SK-N-SH treated with all-trans-retinoic acid at 6 μM for 48 hours (cell line): Measurements from ENCODE around the gene BMPR1B.

ENCODE experiments used
- ARNTL ChIP-seq: fragments of 450-650 bp; formaldehyde crosslinking; IDR thresholded peaks from 2 replicates; pipeline ENCODE4 v1.5.0; 2020; ENCODE audit warnings: low read depth, mild to moderate bottlenecking, moderate library complexity, borderline replicate concordance
- BACH2 ChIP-seq: fragments of 250-450 bp; sonication (Bioruptor Pico); IDR thresholded peaks from 2 replicates; pipeline ENCODE4 v1.9.0; 2021; ENCODE audit warnings: mild to moderate bottlenecking, borderline replicate concordance
- CREB5 ChIP-seq: fragments of 250-450 bp; sonication (Bioruptor Pico); IDR thresholded peaks from 2 replicates; pipeline ENCODE4 v1.5.1; 2020; ENCODE audit warnings: low read depth, mild to moderate bottlenecking, moderate library complexity
- ESRRG ChIP-seq: fragments of 250-450 bp; sonication (Bioruptor Pico); IDR thresholded peaks from 2 replicates; pipeline ENCODE4 v1.6.1; 2021; ENCODE audit warnings: mild to moderate bottlenecking
- PATZ1 ChIP-seq: fragments of 250-450 bp; sonication (Bioruptor Pico); IDR thresholded peaks from 2 replicates; pipeline ENCODE4 v1.8.0; 2020; ENCODE audit warnings: mild to moderate bottlenecking, moderate library complexity, borderline replicate concordance
- PPARA ChIP-seq: fragments of 250-450 bp; sonication (Bioruptor Pico); IDR thresholded peaks from 2 replicates; pipeline ENCODE4 v1.5.0; 2020; ENCODE audit warnings: mild to moderate bottlenecking, borderline replicate concordance
- RARB ChIP-seq: fragments of 250-450 bp; sonication (Bioruptor Pico); IDR thresholded peaks from 2 replicates; pipeline ENCODE4 v1.8.0; 2021; ENCODE audit warnings: mild to moderate bottlenecking, moderate library complexity
- TCF4 ChIP-seq: fragments of 250-450 bp; sonication (Bioruptor Pico); IDR thresholded peaks from 2 replicates; pipeline ENCODE4 v1.8.0; 2021; ENCODE audit warnings: mild to moderate bottlenecking, moderate library complexity, borderline replicate concordance
- ZFP3 ChIP-seq: fragments of 250-450 bp; sonication (Bioruptor Pico); IDR thresholded peaks from 2 replicates; pipeline ENCODE4 v1.5.0; 2020; ENCODE audit warnings: mild to moderate bottlenecking, moderate library complexity
- ZFP30 ChIP-seq: fragments of 450-650 bp; formaldehyde crosslinking; IDR thresholded peaks from 2 replicates; pipeline ENCODE4 v1.5.0; 2022; ENCODE audit warnings: mild to moderate bottlenecking, moderate library complexity
- ZNF70 ChIP-seq: fragments of 450-650 bp; formaldehyde crosslinking; IDR thresholded peaks from 2 replicates; pipeline ENCODE4 v1.5.0; 2020; ENCODE audit warnings: mild to moderate bottlenecking, moderate library complexity
- TF ChIP-seq, protein P1 (sequence below): fragments of 250-450 bp; sonication (Bioruptor Pico); IDR thresholded peaks from 2 replicates; pipeline ENCODE4 v1.5.1; 2021; ENCODE audit warnings: mild to moderate bottlenecking, moderate library complexity
- TF ChIP-seq, protein P2 (sequence below): fragments of 250-450 bp; sonication (Bioruptor Pico); IDR thresholded peaks from 2 replicates; pipeline ENCODE4 v1.5.0; 2020; ENCODE audit warnings: mild to moderate bottlenecking, moderate library complexity
- TF ChIP-seq, protein P3 (sequence below): fragments of 250-450 bp; sonication (Bioruptor Pico); IDR thresholded peaks from 2 replicates; pipeline ENCODE4 v1.8.0; 2021; ENCODE audit warnings: low read depth, mild to moderate bottlenecking, moderate library complexity, borderline replicate concordance

- no peak for TF ChIP-seq ZFP30 (CRISPR knock-in tag)
- TF ChIP-seq TCF4 (CRISPR knock-in tag) = no peak
- TF ChIP-seq, protein P1, sequence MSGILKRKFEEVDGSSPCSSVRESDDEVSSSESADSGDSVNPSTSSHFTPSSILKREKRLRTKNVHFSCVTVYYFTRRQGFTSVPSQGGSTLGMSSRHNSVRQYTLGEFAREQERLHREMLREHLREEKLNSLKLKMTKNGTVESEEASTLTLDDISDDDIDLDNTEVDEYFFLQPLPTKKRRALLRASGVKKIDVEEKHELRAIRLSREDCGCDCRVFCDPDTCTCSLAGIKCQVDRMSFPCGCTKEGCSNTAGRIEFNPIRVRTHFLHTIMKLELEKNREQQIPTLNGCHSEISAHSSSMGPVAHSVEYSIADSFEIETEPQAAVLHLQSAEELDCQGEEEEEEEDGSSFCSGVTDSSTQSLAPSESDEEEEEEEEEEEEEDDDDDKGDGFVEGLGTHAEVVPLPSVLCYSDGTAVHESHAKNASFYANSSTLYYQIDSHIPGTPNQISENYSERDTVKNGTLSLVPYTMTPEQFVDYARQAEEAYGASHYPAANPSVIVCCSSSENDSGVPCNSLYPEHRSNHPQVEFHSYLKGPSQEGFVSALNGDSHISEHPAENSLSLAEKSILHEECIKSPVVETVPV (CRISPR knock-in tag) = no peak
- no peak for TF ChIP-seq ARNTL
- TF ChIP-seq RARB (CRISPR knock-in tag) = no peak
- no peak for TF ChIP-seq BACH2
- no peak for TF ChIP-seq PPARA (CRISPR knock-in tag)
- TF ChIP-seq ZNF70 (CRISPR knock-in tag) = no peak
- TF ChIP-seq PATZ1 (CRISPR knock-in tag) = no peak
- no peak for TF ChIP-seq ESRRG
- TF ChIP-seq ZFP3 = no peak
- TF ChIP-seq, protein P2, sequence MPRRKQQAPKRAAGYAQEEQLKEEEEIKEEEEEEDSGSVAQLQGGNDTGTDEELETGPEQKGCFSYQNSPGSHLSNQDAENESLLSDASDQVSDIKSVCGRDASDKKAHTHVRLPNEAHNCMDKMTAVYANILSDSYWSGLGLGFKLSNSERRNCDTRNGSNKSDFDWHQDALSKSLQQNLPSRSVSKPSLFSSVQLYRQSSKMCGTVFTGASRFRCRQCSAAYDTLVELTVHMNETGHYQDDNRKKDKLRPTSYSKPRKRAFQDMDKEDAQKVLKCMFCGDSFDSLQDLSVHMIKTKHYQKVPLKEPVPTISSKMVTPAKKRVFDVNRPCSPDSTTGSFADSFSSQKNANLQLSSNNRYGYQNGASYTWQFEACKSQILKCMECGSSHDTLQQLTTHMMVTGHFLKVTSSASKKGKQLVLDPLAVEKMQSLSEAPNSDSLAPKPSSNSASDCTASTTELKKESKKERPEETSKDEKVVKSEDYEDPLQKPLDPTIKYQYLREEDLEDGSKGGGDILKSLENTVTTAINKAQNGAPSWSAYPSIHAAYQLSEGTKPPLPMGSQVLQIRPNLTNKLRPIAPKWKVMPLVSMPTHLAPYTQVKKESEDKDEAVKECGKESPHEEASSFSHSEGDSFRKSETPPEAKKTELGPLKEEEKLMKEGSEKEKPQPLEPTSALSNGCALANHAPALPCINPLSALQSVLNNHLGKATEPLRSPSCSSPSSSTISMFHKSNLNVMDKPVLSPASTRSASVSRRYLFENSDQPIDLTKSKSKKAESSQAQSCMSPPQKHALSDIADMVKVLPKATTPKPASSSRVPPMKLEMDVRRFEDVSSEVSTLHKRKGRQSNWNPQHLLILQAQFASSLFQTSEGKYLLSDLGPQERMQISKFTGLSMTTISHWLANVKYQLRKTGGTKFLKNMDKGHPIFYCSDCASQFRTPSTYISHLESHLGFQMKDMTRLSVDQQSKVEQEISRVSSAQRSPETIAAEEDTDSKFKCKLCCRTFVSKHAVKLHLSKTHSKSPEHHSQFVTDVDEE (CRISPR knock-in tag) = no peak
- no peak for TF ChIP-seq CREB5 (CRISPR knock-in tag)
- TF ChIP-seq, protein P3, sequence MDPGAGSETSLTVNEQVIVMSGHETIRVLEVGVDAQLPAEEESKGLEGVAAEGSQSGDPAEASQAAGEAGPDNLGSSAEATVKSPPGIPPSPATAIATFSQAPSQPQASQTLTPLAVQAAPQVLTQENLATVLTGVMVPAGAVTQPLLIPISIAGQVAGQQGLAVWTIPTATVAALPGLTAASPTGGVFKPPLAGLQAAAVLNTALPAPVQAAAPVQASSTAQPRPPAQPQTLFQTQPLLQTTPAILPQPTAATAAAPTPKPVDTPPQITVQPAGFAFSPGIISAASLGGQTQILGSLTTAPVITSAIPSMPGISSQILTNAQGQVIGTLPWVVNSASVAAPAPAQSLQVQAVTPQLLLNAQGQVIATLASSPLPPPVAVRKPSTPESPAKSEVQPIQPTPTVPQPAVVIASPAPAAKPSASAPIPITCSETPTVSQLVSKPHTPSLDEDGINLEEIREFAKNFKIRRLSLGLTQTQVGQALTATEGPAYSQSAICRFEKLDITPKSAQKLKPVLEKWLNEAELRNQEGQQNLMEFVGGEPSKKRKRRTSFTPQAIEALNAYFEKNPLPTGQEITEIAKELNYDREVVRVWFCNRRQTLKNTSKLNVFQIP (CRISPR knock-in tag) = no peak
These were observed 398.7 kb downstream of the BMPR1B start for GRCh38 chr4:95156452-95156765.
